ENCODE data around the gene SLC38A9.

DNA sequence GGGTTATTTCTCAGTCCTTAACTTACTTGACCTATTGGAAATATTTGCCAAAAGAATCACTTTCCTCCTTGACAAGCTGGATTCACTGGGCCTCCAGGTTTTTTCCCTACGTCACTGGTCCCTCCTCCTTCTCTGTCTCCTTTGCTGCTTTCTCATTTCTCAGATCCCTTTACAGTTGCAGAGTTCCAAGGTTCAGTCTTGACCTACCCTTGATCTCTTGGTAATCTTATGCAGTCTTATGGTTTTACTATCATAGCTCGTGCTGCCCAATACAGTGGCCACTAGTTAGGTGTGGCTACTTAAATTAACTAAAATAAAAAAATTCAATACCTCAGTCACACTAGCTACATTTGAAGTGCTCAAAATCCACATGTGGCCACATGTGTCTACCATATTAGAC is 11.4 kb downstream of the SLC38A9 start:
- TF ChIP-seq, protein P1, sequence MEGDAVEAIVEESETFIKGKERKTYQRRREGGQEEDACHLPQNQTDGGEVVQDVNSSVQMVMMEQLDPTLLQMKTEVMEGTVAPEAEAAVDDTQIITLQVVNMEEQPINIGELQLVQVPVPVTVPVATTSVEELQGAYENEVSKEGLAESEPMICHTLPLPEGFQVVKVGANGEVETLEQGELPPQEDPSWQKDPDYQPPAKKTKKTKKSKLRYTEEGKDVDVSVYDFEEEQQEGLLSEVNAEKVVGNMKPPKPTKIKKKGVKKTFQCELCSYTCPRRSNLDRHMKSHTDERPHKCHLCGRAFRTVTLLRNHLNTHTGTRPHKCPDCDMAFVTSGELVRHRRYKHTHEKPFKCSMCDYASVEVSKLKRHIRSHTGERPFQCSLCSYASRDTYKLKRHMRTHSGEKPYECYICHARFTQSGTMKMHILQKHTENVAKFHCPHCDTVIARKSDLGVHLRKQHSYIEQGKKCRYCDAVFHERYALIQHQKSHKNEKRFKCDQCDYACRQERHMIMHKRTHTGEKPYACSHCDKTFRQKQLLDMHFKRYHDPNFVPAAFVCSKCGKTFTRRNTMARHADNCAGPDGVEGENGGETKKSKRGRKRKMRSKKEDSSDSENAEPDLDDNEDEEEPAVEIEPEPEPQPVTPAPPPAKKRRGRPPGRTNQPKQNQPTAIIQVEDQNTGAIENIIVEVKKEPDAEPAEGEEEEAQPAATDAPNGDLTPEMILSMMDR (optimal IDR thresholded peaks at IDR 0.05 in 1 of 3, IDR thresholded peaks at IDR 0.05 in 1 of 3, conservative IDR thresholded peaks at IDR 0.05 in 1 of 3; ENCODE audit: extremely low read depth in 1 of 3, insufficient read depth in 2 of 3, low read length in 3 of 3), result no peak
- no peak for TF ChIP-seq EZH2 (IDR thresholded peaks at IDR 0.05; ENCODE audit: low read length)

Data from keratinocyte (primary cell).